IgD-negative memory B cell (primary cell): ENCODE data around the gene ANO7. TPM values are rescaled to one million over a fixed set of nuclear protein-coding genes. Genes with fewer than 3 reads are reported as not detected.
A peak's percentile ranks its signal among the peaks of the same experiment; 100 is the strongest.

Experiments used
- H3K27ac Mint-ChIP-seq, 3 donors: one replicate each; pipeline ENCODE4 v1.8.0; 2020 to 2022; ENCODE audit warnings: mild to moderate bottlenecking in 3 of 3, mixed read lengths in 3 of 3, moderate library complexity in 1 of 3
- H3K27me3 Mint-ChIP-seq: one replicate; pipeline ENCODE4 v1.8.0; 2021; ENCODE audit warnings: mixed read lengths
- H3K36me3 Mint-ChIP-seq: one replicate; pipeline ENCODE4 v1.8.0; 2020; ENCODE audit warnings: mild to moderate bottlenecking, mixed read lengths
- H3K4me1 Mint-ChIP-seq, 3 donors: one replicate each; pipeline ENCODE4 v1.8.0; 2020 to 2022; ENCODE audit warnings: mixed read lengths in 3 of 3, mild to moderate bottlenecking in 1 of 3
- H3K4me3 Mint-ChIP-seq, 4 donors: one replicate each; pipeline ENCODE4 v1.8.0; 2020 to 2022; ENCODE audit warnings: mild to moderate bottlenecking in 4 of 4, mixed read lengths in 4 of 4, moderate library complexity in 3 of 4
- H3K9me3 Mint-ChIP-seq, 3 donors: one replicate each; pipeline ENCODE4 v1.8.0; 2020 to 2021; ENCODE audit warnings: mixed read lengths in 3 of 3, mild to moderate bottlenecking in 1 of 3
- polyA plus RNA-seq: library from polyadenylated mRNA; unstranded; fragments of 300-500 nt; fragmentation: Illumina TruSeq; gene quantifications from one replicate; pipeline ENCODE4 v1.2.3, GENCODE V29; 2021

The ANO7 gene
- polyA plus RNA-seq, 1 donor from 2014 or later: not detected

DNA sequence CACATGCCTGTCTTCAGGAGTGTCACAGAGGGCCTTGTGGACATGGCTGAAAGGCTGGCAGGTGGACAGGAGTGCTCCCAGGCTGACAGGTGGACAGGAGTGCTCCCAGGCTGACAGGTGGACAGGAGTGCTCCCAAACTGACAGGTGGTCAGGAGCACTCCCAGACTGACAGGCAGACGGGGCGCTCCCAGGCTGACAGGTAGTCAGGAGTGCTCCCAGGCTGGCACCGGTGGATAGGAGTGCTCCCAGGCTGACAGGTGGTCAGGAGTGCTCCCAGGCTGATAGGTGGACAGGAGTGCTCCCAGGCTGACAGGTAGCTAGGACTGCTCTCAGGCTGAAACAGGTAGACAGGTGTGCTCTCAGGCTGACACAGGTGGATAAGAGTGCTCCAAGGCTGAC is 16.6 kb downstream of the ANO7 start:
- Mint-ChIP-seq H3K27me3 (no peaks in the 10 kb centered on the region), H3K9me3 (no peaks in the 10 kb centered on the region), H3K27ac (no peak overlapping the region), H3K36me3 (no peaks in the 10 kb centered on the region), H3K4me1 (no peaks in the 10 kb centered on the region), H3K4me3 (no peak overlapping the region)

DNA sequence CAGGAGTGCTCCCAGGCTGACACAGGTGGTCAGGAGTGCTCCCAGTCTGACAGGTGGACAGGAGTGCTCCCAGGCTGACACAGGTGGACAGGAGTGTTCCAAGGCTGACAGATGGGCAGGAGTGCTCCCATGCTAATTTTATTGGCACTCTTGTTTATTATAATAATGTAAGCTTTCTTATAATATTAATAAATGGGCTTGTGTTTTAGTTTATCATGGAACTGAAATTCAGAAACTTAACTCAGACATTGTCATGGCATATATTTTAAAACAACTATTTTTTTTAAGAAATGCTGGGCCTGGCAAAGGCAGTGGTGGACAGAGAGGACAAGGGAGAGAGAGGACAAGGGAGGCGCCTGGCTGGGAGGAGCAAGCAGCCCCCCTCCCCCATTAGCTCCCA is 18.7 kb downstream of the ANO7 start:
- Mint-ChIP-seq H3K4me1 (no peaks in the 10 kb centered on the region), H3K27ac (no peak overlapping the region), H3K4me3 (no peak overlapping the region), H3K27me3 (no peaks in the 10 kb centered on the region), H3K36me3 (no peaks in the 10 kb centered on the region), H3K9me3 (no peaks in the 10 kb centered on the region)

DNA sequence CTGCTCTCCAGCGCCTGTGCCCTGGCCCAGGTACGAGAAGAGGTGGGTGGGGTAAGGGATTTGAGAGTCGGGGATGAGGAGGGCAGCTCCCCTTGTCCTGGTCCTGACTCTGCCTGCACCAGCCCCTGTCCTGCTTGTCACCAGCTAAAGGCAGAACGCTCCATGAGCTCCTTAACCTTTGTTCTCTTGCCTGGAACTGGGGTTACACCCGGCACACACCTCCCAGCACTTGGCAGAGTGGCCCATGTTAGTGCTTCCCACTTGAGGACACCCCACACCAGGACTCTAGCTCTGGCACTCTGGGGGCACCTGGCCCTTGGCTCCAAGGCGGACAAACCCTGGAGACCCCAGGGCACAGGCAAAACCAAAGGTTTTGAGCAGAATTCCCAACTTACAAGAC is 19.2 kb downstream of the ANO7 start:
- no peaks in the 10 kb centered on the region for H3K27me3 Mint-ChIP-seq
- no peak overlapping the region for H3K4me3 Mint-ChIP-seq
- H3K36me3 Mint-ChIP-seq: no peaks in the 10 kb centered on the region
- no peak overlapping the region for H3K27ac Mint-ChIP-seq
- no peaks in the 10 kb centered on the region for H3K9me3 Mint-ChIP-seq
- no peaks in the 10 kb centered on the region for H3K4me1 Mint-ChIP-seq

DNA sequence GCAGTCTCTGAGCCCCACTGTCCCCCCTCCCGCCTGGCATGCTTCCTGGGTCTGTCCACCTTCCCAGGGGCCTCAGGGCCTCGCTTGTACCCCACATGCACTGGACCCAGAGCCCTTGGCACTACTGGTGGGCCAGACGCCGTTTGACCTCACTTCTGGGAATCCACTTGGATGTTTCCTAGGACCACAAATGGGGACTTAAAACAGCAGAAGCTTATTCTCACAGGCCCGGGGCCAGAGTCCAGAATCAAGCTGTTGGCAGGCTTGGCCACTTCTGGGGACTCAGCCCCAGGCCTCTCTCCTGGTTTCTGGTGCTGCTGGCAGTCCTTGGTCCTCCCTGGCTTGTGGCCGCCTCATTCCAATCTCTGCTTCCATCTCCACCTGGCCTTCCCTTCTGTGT is 19.6 kb downstream of the ANO7 start:
- H3K9me3 Mint-ChIP-seq: no peaks in the 10 kb centered on the region
- no peaks in the 10 kb centered on the region for H3K4me1 Mint-ChIP-seq
- H3K27me3 Mint-ChIP-seq: no peaks in the 10 kb centered on the region
- H3K4me3 Mint-ChIP-seq: no peak overlapping the region
- H3K27ac Mint-ChIP-seq: peak overlapping the region in 2 of 3 donors; percentile 10 to 76
- H3K36me3 Mint-ChIP-seq: no peaks in the 10 kb centered on the region

DNA sequence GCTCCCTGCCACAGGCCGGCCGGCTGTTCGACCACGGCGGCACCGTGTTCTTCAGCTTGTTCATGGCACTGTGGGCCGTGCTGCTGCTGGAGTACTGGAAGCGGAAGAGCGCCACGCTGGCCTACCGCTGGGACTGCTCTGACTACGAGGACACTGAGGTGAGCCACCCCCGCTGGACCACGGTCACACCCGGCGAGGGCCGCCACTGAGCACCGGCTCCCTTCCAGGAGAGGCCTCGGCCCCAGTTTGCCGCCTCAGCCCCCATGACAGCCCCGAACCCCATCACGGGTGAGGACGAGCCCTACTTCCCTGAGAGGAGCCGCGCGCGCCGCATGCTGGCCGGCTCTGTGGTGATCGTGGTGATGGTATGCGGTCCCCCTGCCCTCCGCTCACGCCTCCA is 20.8 kb downstream of the ANO7 start:
- no peaks in the 10 kb centered on the region for H3K27me3 Mint-ChIP-seq
- no peaks in the 10 kb centered on the region for H3K4me1 Mint-ChIP-seq
- no peak overlapping the region for H3K4me3 Mint-ChIP-seq
- peak overlapping the region in 1 of 3 donors; percentile 76 for H3K27ac Mint-ChIP-seq
- no peaks in the 10 kb centered on the region for H3K9me3 Mint-ChIP-seq
- no peaks in the 10 kb centered on the region for H3K36me3 Mint-ChIP-seq

DNA sequence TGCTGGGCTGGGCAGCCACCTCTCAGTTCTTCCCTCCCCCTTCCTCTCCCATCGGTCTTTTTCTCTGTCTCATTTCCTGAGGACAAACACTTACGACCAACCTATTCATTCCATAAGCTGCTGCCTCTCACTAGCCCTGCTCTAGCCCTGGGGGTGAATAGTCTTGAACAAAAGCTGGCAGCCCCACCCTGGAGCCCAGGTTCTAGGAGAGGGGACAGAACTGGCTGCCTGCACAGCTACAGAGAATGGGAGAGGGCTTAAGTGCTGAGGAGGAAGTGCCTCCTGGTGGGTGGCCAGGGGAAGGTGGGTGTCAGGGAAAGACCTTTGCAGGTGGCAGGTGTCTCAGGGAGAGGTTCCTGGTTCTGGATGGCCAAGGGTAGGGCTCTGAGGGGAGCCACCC is 22.8 kb downstream of the ANO7 start:
- no peaks in the 10 kb centered on the region for H3K27me3 Mint-ChIP-seq
- peak overlapping the region in 1 of 4 donors; percentile 69 for H3K4me3 Mint-ChIP-seq
- no peaks in the 10 kb centered on the region for H3K9me3 Mint-ChIP-seq
- H3K27ac Mint-ChIP-seq: peak overlapping the region in 1 of 3 donors; percentile 69
- H3K36me3 Mint-ChIP-seq: no peaks in the 10 kb centered on the region
- no peaks in the 10 kb centered on the region for H3K4me1 Mint-ChIP-seq

DNA sequence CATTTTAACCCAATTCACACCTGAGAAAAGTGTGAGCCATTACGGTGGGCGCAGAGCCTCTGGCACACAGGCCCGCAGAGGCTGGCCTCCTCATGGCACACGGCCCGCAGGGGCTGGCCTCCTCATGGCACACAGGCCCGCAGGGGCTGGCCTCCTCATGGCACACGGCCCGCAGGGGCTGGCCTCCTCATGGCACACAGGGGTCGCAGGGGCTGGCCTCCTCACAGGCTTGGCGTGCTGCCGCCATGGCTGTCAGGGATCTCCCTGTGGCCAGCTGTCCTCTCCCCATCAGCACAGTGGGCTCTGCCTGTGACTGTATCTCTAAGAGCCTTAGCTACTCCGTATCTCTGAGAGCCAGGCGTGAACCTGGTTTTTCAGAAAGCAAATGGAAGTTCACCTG is 24.6 kb downstream of the ANO7 start:
- Mint-ChIP-seq H3K4me3 (no peak overlapping the region), H3K27ac (peak overlapping the region in 2 of 3 donors; percentile 5 to 7), H3K27me3 (no peaks in the 10 kb centered on the region), H3K9me3 (no peaks in the 10 kb centered on the region), H3K4me1 (peaks cover 0 to 4% (median 0%) of the 10 kb centered on the region in 3 donors), H3K36me3 (no peaks in the 10 kb centered on the region)

DNA sequence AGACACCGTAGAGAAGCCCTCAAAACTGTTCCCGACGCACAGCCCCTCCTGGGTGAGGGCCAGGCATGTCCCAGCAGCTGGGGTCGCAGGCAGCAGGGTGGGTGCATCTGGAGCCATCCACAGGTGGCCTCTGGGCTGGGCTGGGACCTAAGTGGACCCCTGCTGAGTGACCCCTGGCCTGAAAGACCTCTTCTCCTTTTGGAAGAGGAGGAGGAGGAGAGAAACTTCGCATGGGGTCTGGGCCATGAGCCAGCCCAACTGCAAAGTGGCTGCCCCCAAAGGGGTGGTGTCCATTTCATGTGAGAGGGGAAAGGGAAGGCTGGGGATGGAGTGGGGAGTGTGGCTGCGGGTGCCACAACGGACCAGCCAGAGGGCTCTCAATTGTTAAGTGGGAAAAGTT is 25.1 kb downstream of the ANO7 start:
- Mint-ChIP-seq H3K4me3 (no peak overlapping the region), H3K4me1 (peaks cover 2 to 5% (median 2%) of the 10 kb centered on the region in 3 donors), H3K27me3 (no peaks in the 10 kb centered on the region), H3K27ac (peak overlapping the region in 1 of 3 donors; percentile 5), H3K9me3 (no peaks in the 10 kb centered on the region), H3K36me3 (no peaks in the 10 kb centered on the region)

DNA sequence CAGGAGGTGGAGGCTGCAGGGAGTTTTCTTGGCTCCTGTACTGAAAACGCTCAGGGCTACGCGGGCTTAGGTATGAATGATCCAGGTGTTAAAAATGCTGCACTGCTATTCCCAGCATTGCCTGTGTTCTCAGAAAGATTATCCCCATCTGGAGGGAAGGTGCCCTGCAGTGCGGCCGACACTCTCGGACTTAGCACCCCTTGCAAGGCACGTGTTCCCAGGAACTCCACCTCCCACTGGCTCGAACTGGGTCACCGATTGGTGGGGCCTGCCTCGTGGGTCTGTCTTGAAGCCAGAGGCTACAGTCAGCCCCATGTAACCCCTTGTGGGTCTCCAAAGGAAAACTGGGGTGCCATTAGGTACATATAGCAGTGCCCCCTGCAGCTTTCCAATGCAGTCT is 25.7 kb downstream of the ANO7 start:
- Mint-ChIP-seq H3K4me3 (peak overlapping the region in 1 of 4 donors; percentile 17), H3K27me3 (no peaks in the 10 kb centered on the region), H3K27ac (peak overlapping the region in 1 of 3 donors; percentile 42), H3K9me3 (no peaks in the 10 kb centered on the region), H3K4me1 (peaks cover 9 to 11% (median 9%) of the 10 kb centered on the region in 3 donors), H3K36me3 (no peaks in the 10 kb centered on the region)

DNA sequence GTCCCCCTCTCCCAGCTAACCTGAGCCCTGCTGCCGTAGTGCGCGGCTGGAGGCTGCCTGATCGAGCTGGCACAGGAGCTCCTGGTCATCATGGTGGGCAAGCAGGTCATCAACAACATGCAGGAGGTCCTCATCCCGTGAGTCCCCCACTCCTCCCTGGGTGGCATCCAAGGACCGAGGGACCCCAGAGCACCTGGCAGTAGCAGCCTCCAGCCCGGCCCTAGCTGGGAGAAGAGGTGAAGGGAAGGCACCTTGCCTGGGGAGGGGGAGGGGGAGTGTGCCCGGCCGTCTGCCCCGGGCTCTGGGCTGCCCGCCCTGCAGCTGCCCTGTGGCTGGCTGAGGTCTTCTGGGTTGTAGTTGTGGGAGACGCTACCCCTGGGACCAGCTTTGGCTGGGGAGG is 26.3 kb downstream of the ANO7 start:
- H3K9me3 Mint-ChIP-seq: no peaks in the 10 kb centered on the region
- no peaks in the 10 kb centered on the region for H3K36me3 Mint-ChIP-seq
- H3K27me3 Mint-ChIP-seq: no peaks in the 10 kb centered on the region
- no peak overlapping the region for H3K4me3 Mint-ChIP-seq
- H3K4me1 Mint-ChIP-seq: peaks cover 9 to 11% (median 10%) of the 10 kb centered on the region in 3 donors
- peak overlapping the region in 1 of 3 donors; percentile 42 for H3K27ac Mint-ChIP-seq

DNA sequence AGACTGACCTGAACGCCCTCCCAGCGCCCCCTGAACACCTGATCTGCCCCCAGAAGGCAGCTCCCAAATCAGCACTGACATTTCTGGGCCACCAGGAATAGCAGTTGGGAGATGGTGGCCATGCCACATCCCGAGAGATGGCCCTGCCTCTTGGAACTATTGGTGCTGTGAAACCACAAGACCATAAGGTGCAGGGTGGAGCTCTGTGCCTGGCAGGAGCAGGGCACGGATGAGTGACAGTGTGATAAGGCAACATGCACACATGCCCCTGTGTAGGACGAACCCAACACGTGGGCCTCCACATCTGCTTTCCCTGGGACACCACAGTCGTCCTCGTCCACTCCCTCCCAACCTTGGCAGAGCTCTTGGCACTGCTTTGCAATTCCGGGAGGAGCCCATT is 26.9 kb downstream of the ANO7 start:
- H3K9me3 Mint-ChIP-seq: no peaks in the 10 kb centered on the region
- H3K36me3 Mint-ChIP-seq: no peaks in the 10 kb centered on the region
- H3K4me3 Mint-ChIP-seq: peak overlapping the region in 1 of 4 donors; percentile 95
- H3K27ac Mint-ChIP-seq: peak overlapping the region in 1 of 3 donors; percentile 89
- no peaks in the 10 kb centered on the region for H3K27me3 Mint-ChIP-seq
- peaks cover 9 to 11% (median 10%) of the 10 kb centered on the region in 3 donors for H3K4me1 Mint-ChIP-seq

DNA sequence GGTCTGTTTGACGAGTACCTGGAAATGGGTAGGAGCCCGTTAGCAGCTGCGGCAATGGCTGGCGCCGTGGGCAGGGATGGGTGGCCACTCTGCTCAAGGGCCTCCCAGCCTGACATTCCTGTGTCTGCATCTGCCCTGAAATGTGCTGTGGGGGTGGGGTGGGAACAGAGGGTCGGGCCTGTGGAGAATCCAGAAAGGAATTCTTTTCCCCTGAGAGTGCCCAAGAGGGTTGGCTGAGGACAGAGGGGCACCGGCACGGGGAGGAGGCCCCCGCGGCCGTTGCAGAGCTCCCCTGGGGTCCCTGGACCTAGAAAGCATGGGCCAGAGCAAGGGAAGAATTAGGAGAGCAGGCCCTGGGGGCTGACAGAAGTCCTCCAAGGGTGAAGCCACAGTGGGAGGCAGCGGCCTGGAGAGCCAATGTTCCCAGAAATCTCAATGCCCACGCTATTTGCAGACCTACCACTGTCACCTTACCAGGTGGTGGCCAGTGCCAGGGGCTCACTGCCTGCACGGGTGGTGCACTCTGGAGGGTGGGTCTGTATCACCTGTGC is 27.8 kb downstream of the ANO7 start:
- Mint-ChIP-seq H3K9me3 (no peaks in the 10 kb centered on the region), H3K4me3 (peak overlapping the region in 3 of 4 donors; percentile 70 to 95 (median 76)), H3K36me3 (no peaks in the 10 kb centered on the region), H3K27me3 (no peaks in the 10 kb centered on the region), H3K27ac (peak overlapping the region in 1 of 3 donors; percentile 89), H3K4me1 (peaks cover 9 to 11% (median 10%) of the 10 kb centered on the region in 3 donors)

DNA sequence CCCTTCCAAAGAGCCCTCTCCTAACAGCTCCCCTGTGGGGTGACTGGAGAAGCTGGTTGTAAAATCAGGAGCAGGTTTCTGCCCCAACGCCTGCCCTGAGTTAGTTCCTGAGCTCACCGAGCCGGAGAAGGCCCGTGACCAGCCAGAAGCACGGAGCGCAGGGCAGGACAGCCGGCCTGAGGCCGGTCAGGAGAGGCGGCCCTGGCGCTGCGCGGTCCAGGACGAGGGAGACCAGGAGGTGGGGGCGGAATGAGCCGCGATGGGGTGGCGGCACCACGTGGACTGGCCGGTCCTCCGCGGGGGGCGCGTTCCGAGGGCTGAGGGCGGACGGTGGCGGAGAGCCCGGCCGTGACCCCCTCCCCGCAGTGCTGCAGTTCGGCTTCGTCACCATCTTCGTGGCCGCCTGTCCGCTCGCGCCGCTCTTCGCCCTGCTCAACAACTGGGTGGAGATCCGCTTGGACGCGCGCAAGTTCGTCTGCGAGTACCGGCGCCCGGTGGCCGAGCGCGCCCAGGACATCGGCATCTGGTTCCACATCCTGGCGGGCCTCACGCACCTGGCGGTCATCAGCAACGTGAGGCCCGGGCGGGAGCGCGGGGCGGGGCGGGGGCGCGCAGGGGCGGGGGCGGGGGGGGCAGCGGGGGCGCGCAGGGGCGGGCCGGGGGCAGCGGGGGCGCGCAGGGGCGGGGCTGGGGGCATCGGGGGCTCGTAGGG is 29.0 kb downstream of the ANO7 start:
- Mint-ChIP-seq H3K27me3 (no peaks in the 10 kb centered on the region), H3K4me3 (peak overlapping the region; percentile 76 to 95 (median 88)), H3K4me1 (peaks cover 9 to 11% (median 10%) of the 10 kb centered on the region in 3 donors), H3K36me3 (no peaks in the 10 kb centered on the region), H3K9me3 (no peaks in the 10 kb centered on the region), H3K27ac (peak overlapping the region in 2 of 3 donors; percentile 26 to 89)

DNA sequence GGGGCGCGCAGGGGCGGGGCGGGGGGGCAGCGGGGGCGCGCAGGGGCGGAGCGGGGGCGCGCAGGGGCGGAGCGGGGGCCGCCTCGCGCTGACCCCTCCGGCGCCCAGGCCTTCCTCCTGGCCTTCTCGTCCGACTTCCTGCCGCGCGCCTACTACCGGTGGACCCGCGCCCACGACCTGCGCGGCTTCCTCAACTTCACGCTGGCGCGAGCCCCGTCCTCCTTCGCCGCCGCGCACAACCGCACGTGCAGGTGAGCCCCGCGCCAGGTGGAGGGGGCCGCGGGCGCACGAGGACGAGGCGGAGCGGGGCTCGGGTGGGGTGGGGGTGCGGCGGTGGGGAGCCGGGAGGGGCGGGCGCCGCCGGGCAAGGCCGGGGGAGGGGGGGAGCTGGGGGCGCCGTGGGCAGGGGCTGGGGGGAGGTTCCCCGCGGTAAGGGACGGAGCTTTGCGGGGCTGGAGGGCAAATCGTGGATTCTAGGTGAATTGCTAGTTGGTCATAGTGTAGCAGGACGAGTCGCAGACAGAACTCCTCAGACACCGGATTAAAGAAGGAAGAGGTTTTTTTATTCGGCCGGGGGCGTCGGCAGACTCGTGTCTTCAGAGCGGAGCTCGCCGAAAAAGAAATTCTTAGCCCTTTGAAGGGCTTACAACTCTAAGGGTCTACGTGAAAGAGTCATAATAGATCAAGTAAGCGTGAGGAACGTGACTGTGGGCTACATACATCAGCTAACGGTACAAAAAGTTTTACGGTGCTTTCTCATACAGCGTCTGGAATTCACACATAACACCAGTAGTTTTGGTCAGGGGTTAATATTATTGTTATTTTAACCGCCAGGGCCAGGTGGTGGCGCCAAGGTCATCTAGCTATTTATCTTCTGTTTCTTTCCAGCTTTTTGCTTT is 29.9 kb downstream of the ANO7 start:
- H3K36me3 Mint-ChIP-seq: no peaks in the 10 kb centered on the region
- H3K4me1 Mint-ChIP-seq: peaks cover 9 to 11% (median 10%) of the 10 kb centered on the region in 3 donors
- H3K9me3 Mint-ChIP-seq: no peaks in the 10 kb centered on the region

DNA sequence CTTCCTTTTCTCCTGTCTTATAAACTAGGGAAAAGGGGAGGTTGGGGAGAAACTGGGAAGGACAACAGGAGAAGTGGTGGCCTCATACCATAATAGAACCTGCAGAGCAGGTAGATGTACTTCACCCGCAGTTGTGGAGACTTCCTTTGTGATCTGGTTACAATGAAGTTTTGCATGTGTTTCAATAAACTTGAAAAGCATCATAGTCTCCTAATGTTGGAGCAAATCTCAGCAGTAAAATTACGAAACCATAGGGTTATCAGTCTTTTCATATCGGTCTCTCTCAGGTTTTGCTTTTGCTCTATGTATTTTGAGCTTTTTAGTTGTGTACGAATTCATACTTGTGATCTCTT is 30.5 kb downstream of the ANO7 start:
- no peaks in the 10 kb centered on the region for H3K27me3 Mint-ChIP-seq
- H3K27ac Mint-ChIP-seq: peak overlapping the region; percentile 56 to 96 (median 74)
- H3K9me3 Mint-ChIP-seq: no peaks in the 10 kb centered on the region

More for the DNA sequence above, 29.9 kb downstream of the ANO7 start:
- Mint-ChIP-seq H3K27me3 (no peaks in the 10 kb centered on the region), H3K4me3 (peak overlapping the region; percentile 68 to 95 (median 88)), H3K27ac (peak overlapping the region; percentile 56 to 96 (median 74))

More for the DNA sequence above, 30.5 kb downstream of the ANO7 start:
- Mint-ChIP-seq H3K4me3 (peak overlapping the region; percentile 68 to 95 (median 88)), H3K36me3 (no peaks in the 10 kb centered on the region), H3K4me1 (peaks cover 9 to 11% (median 10%) of the 10 kb centered on the region in 3 donors)
